ENCODE measurements around the gene C1orf167.
"Not testable (repeated sequence)": the region's sequence is repeated elsewhere in the genome, so short reads cannot be mapped to it uniquely, and the experiment has no call there.

C1orf167 gene

DNA sequence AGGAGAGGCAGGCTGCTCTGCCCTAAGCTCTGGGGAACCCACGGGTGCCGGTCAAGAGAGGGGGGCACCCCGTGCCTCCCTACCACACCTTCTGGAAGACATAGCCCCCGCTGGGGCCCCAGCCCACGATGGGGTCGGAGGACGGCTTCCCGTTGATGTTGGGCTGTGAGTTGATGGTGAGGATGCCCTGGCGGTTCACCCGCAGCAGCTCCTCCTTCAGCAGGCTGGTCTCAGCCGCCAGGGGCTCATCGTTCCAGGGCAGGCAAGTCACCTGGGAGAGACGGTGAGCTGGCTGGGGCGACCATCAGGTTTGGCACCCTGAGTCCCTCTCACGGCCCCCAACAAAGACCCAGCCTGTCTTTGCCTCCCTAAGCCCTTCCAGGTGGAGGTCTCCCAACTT is 31.8 kb downstream of the C1orf167 start:
- Mint-ChIP-seq H3K27me3 (no peaks in the 10 kb centered on the region), H3K9me3 (no peaks in the 10 kb centered on the region), H3K36me3 (ENCODE audit: low read depth) (peaks cover 4% of the 10 kb centered on the region), H3K4me1 (no peaks in the 10 kb centered on the region), H3K27ac (no peak overlapping the region), H3K4me3 (no peak overlapping the region)
- DNase-seq: no peak
- no peak for ATAC-seq

DNA sequence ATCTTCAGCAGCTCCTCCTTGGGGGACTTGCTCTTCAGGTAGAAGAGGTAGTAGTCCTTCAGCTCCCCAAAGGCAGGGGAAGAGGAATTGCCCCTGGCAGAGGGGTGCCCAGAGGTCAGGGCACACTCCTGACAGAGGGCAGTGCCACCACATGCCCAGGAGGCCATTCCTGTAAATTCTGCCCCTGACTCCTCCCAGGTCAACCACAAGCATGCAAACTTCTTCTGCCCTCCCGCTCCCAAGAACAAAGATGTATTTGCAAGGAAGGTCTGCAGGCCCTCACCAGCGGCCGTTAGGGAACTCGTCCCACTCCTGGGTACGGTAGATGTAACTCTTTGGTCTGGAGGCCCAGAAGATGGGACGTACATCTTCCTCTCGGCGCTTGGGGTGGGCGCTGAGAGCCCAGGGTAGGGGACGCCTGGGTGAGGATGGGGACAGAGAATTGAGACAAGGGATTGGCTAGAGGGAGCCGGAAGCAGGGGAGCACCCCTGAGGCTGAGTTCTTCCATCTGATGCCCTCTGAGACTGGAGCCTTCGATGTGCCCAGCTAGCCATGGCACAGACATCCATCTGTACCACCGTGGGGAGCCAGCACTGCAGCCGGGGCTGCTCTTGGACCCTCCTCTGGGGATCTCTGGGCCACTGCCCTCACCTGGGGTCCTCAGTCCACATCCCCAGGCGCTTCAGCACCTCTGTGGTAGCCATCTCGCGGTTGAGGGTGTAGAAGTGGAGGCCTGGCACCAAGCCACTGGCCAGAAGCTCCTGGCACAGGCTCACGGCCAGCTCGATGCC is 32.6 kb downstream of the C1orf167 start:
- Mint-ChIP-seq H3K36me3 (ENCODE audit: low read depth) (peaks cover 4% of the 10 kb centered on the region), H3K27me3 (no peaks in the 10 kb centered on the region), H3K9me3 (no peaks in the 10 kb centered on the region), H3K4me3 (no peak overlapping the region), H3K27ac (no peak overlapping the region), H3K4me1 (no peaks in the 10 kb centered on the region)
- no peak for DNase-seq
- ATAC-seq: no peak

DNA sequence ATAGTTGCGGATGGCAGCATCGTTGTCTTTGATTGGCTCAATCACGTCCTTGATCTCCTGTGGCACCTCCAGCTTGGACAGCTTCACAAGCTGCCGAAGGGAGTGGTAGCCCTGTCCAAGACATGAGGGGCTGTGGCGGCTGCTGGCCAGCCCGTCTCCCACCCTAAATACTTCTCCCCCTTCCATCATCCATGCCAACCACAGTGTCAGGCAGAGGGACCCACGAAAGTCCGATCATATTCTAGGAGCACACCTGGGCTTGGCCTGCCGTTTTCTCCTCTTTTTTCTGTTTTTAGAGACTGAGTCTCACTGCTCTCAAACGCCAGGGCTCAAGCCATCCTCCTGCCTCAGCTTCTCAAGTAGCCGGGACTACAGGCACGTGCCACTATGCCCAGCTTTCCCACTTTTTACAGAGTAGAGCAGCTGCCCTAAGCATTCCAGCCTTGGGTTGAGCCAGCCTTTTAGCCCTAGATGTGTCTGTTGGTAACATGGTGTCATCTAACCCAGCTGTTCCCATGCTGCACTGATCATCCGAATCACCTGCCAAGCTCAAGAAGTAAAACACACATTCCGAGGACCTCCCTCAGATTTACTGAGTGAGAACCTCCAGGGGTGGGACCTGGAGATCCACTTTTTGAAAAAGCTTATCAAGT is 33.4 kb downstream of the C1orf167 start:
- H3K4me1 Mint-ChIP-seq: no peaks in the 10 kb centered on the region
- ATAC-seq: no peak
- H3K27me3 Mint-ChIP-seq: no peaks in the 10 kb centered on the region
- no peaks in the 10 kb centered on the region for H3K9me3 Mint-ChIP-seq
- DNase-seq: no peak
- H3K27ac Mint-ChIP-seq: no peak overlapping the region
- H3K4me3 Mint-ChIP-seq: no peak overlapping the region
- H3K36me3 Mint-ChIP-seq (ENCODE audit: low read depth): peaks cover 4% of the 10 kb centered on the region

DNA sequence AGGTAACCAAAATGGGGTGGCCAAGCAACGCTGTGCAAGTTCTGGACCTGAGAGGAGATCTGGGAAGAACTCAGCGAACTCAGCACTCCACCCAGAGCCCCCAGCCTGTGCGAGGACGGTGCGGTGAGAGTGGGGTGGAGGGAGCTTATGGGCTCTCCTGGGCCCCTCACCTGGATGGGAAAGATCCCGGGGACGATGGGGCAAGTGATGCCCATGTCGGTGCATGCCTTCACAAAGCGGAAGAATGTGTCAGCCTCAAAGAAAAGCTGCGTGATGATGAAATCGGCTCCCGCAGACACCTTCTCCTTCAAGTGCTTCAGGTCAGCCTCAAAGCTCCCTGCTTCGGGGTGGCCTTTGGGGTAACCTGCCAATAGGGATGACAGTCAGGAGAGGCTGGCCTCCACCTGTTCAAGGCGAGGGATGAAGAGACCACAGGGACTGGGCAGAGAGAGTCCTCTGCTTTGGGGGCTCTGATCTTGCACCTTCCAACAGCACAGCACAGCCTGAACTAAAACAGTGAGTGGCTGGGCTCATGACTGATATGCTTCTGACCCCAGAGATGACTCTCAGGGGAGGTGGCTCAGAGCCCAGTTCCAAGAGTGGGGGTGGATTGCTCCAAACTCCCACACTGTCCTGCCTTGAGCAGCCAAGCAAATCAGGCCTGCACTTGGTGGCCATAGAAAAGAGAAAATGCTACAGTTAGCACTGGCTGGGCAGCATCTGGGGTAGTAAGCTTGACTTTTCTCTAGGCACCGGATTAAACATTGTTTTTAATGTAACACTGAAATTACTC is 34.2 kb downstream of the C1orf167 start:
- DNase-seq: no peak
- Mint-ChIP-seq H3K4me3 (no peak overlapping the region), H3K27me3 (no peaks in the 10 kb centered on the region), H3K36me3 (ENCODE audit: low read depth) (peaks cover 4% of the 10 kb centered on the region), H3K4me1 (no peaks in the 10 kb centered on the region), H3K9me3 (no peaks in the 10 kb centered on the region), H3K27ac (no peak overlapping the region)
- ATAC-seq: no peak

DNA sequence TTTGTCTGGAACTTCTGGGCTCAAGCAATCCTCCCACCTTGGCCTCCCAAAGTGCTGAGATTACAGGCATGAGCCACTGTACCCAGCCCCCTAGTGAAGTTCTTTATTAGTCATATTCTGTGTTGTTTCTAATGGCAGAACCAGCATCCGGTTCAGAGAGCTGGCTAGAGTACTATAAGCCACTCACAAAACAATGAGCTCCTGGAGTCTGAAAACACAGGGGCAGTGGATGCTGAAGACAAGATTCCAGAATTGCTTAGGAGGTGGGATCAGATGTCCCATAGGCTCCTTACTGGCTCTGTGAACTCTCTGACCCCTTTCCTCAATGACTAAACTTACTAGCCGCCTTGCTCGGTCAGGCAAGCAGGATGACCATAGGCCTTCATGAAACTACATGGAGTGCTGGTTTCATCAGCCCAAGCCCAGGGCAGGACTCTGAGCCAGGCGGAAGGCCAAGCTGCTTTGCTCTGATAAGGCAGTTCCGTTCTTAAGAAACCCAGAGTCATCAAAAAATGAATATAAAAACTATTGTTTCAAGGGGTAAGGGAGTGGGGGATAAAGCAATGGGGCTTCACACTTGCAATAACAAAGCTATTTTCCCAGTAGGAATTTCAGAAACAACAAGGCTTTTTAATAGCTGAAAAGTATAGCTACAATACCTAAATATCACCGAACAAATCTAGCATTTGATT is 35.7 kb downstream of the C1orf167 start:
- Mint-ChIP-seq H3K9me3 (no peaks in the 10 kb centered on the region), H3K4me3 (no peak overlapping the region), H3K36me3 (ENCODE audit: low read depth) (peaks cover 4% of the 10 kb centered on the region), H3K27me3 (no peaks in the 10 kb centered on the region), H3K4me1 (peaks cover 8% of the 10 kb centered on the region), H3K27ac (no peak overlapping the region)
- ATAC-seq: no peak
- DNase-seq: no peak

GRCh38 chr1:11799099-11799498 is 37.1 kb downstream of the C1orf167 start:
- no peaks in the 10 kb centered on the region for H3K9me3 Mint-ChIP-seq
- no peak overlapping the region for H3K27ac Mint-ChIP-seq
- no peak overlapping the region for H3K4me3 Mint-ChIP-seq
- no peak for DNase-seq
- peaks cover 4% of the 10 kb centered on the region for H3K36me3 Mint-ChIP-seq (ENCODE audit: low read depth)
- H3K4me1 Mint-ChIP-seq: peaks cover 22% of the 10 kb centered on the region
- no peak for ATAC-seq
- H3K27me3 Mint-ChIP-seq: no peaks in the 10 kb centered on the region

DNA sequence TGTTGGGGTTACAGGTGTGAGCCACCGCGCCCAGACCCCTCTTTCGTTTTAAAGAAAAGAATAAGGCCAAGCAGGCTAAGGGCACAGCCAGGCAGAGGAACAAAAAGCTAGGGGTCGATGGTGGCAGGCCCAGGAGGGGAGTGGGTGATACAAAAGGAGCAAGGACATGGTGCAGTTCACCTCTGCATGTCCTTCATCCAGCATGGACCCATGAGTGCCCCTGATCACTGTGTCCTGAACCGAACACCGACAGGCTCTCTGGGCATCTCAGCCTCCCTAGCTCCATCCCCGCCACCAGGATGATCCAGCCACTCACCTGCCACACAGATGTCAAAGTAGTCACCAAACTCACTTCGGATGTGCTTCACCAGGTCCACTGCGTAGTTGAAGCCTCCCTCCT is 37.9 kb downstream of the C1orf167 start:
- H3K9me3 Mint-ChIP-seq: no peaks in the 10 kb centered on the region
- H3K4me1 Mint-ChIP-seq: peaks cover 30% of the 10 kb centered on the region
- ATAC-seq (no peak), DNase-seq (no peak)
- no peak overlapping the region for H3K4me3 Mint-ChIP-seq
- H3K27me3 Mint-ChIP-seq: no peaks in the 10 kb centered on the region
- H3K36me3 Mint-ChIP-seq (ENCODE audit: low read depth): no peaks in the 10 kb centered on the region
- no peak overlapping the region for H3K27ac Mint-ChIP-seq

- DNase-seq (no peak), ATAC-seq (no peak)
- H3K27me3 Mint-ChIP-seq: no peaks in the 10 kb centered on the region
- no peaks in the 10 kb centered on the region for H3K36me3 Mint-ChIP-seq (ENCODE audit: low read depth)
- H3K4me1 Mint-ChIP-seq: peaks cover 35% of the 10 kb centered on the region
- no peak overlapping the region for H3K27ac Mint-ChIP-seq
- H3K9me3 Mint-ChIP-seq: no peaks in the 10 kb centered on the region
- H3K4me3 Mint-ChIP-seq: no peak overlapping the region
Observed at GRCh38 chr1:11800391-11800755, 38.4 kb downstream of the C1orf167 start.

DNA sequence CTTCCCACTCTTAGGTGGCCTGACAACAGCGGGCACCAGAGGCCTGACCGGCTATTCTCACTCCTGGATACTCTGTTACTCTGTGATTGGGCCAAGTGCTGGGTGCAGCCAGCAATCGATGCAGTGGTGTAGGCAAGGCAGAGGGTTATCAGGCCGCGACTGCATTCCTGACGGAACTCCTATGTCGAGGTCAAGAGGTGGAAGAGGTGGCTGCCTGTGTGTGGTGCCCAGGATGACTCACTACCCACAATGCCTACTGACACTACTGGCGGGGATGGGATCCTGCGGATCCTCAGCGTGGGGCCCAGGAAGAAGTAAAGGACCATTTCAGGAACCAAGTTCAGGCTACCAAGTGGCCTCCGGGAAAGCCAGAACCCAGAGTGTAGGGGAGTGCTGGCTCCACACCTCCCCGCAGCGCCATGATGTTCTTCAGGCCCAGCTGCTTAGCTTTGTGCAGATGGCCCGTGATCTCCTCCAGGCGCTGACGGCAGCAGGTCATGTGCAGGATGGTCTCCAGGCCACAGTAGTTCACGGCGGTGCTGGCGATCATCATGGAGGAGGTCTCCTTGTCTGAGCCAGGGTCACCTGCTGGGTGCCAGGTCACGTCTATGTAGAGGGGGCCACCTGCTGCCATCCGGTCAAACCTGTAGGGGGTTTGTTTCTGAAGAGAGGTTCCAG is 38.9 kb downstream of the C1orf167 start:
- H3K27me3 Mint-ChIP-seq: no peaks in the 10 kb centered on the region
- no peak overlapping the region for H3K4me3 Mint-ChIP-seq
- peaks cover 36% of the 10 kb centered on the region for H3K4me1 Mint-ChIP-seq
- H3K9me3 Mint-ChIP-seq: no peaks in the 10 kb centered on the region
- DNase-seq (no peak), ATAC-seq (no peak)
- H3K27ac Mint-ChIP-seq: no peak overlapping the region
- H3K36me3 Mint-ChIP-seq (ENCODE audit: low read depth): no peaks in the 10 kb centered on the region

DNA sequence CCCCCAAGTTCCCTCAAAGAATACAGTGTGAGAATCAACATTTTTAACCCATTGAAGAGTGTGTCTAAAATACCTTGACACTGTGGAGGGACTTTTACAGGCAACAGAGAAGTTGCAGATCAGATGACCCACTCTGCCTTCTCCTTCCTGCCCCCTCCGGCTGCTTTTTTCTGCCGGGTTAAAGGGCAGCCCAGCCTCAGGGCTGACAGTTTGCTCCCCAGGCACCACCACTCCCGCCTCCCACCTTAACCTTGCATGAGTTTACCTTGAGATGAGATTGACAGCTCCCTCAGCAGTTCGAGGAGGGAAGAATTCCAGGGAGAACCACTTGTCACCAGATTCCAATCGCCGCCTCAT is 40.6 kb downstream of the C1orf167 start:
- H3K4me3 Mint-ChIP-seq: peak overlapping the region; percentile 94
- DNase-seq (no peak), ATAC-seq (no peak)
- peaks cover 48% of the 10 kb centered on the region for H3K4me1 Mint-ChIP-seq
- no peaks in the 10 kb centered on the region for H3K9me3 Mint-ChIP-seq
- H3K27me3 Mint-ChIP-seq: no peaks in the 10 kb centered on the region
- H3K36me3 Mint-ChIP-seq (ENCODE audit: low read depth): no peaks in the 10 kb centered on the region
- H3K27ac Mint-ChIP-seq: no peak overlapping the region

DNA sequence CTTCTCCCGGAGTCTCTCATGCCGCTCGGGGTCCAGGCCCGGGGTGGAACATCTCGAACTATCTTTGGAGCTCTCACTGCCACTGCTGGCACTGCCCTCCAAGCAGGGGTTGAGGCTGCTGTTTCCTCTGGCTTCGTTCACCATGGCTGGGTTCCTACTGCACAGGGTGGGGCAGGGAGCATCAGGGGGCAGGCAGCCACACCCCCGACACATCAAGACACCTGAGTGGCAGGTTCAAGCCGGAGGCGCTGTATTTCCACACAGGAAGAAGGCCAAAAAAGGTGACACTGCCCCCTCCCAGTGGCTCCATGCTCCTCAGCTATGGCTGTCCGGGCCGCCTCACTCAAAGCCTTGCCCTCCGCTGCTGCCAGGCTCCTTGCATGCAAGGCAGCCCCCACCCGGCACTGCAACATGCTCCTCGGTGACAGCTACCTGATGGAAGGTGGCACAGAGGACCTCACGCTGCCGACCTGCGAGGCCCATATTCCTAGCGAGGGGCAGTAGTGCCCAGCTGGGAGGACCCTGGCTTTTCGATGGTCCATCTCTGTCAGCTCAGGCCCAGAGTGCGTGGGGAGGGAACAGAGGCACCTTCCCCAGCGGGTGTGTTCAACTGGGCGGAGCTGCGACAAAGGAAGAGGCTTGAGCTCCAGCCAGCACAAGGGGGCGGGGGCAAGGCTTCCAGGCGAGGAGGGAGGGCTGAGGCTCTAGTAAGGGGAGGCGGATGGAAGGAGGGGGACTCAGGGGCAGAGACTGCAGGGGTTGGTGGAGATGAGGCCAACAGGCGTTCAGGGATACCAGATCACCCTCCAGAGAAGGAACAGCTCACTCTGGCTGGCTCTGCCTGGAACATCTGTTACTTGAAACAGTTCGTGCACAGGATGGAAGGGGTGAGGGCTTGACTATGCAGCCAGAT is 41.2 kb downstream of the C1orf167 start:
- peak overlapping the region; percentile 94 for H3K4me3 Mint-ChIP-seq
- peaks cover 53% of the 10 kb centered on the region for H3K4me1 Mint-ChIP-seq
- H3K27ac Mint-ChIP-seq: no peak overlapping the region
- peak; percentile 27 for ATAC-seq
- H3K36me3 Mint-ChIP-seq (ENCODE audit: low read depth): no peaks in the 10 kb centered on the region
- peak; percentile 76 for DNase-seq
- H3K27me3 Mint-ChIP-seq: no peaks in the 10 kb centered on the region
- no peaks in the 10 kb centered on the region for H3K9me3 Mint-ChIP-seq

GRCh38 chr1:11803924-11804665 is 42.1 kb downstream of the C1orf167 start:
- H3K27ac Mint-ChIP-seq: peak overlapping the region; percentile 96
- peaks cover 58% of the 10 kb centered on the region for H3K4me1 Mint-ChIP-seq
- not testable (repeated sequence) for H3K27me3 Mint-ChIP-seq; H3K9me3 Mint-ChIP-seq; ATAC-seq; H3K36me3 Mint-ChIP-seq (ENCODE audit: low read depth); DNase-seq
- H3K4me3 Mint-ChIP-seq: peak overlapping the region; percentile 94

Measured in activated naive CD8-positive, alpha-beta T cell treated with anti-CD3 and anti-CD28 coated beads, Interleukin-2, amount 50 U/mL, for 24 hours (primary cell).